ENCODE results near the gene OBSCN.

OBSCN gene

DNA sequence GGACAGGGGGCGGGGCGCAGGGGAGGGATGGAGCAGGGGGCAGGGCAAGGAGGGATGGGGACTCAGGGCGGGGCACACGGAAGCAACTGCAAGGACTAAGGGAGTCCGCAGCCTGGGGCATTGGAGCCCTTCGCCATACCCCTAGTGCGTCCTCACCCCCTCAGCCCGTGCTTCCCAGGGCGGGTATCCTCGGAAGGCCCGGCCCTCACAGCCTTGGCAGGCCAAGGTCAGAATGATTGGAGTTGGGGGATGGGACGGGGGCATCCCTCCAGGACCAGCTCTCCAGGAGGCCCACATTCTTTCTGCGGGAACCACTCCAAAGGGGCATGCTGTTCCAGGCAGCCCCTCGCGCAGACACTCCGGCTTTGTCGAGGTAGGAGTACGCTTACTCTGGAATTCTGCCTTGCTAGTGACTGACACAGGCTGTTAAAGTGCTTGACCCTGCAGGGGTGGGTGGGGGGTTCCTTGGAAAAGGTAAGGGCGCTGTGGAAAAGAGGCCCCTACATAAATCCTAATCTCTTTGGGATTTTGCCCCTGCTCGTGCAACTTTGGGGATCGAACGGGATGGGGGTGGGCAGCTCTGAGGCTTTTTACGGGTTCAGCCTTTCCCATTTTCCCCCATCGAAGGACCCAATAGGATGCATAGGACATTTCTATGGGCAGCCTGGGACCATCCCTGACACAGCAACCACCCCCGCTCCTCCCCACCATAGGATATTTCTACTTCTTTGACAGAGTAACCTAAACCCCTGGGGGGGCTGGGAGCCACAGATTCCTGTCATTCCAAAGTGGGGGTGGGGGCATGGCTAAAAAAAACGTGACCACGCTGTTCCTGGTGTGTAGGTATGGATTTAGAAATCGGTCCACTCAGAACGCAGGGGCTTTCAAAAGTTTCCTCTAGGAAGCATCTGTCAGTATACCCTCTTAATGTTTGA lies 199.5 kb downstream of the OBSCN start:
- DNase-seq: no peak

DNA sequence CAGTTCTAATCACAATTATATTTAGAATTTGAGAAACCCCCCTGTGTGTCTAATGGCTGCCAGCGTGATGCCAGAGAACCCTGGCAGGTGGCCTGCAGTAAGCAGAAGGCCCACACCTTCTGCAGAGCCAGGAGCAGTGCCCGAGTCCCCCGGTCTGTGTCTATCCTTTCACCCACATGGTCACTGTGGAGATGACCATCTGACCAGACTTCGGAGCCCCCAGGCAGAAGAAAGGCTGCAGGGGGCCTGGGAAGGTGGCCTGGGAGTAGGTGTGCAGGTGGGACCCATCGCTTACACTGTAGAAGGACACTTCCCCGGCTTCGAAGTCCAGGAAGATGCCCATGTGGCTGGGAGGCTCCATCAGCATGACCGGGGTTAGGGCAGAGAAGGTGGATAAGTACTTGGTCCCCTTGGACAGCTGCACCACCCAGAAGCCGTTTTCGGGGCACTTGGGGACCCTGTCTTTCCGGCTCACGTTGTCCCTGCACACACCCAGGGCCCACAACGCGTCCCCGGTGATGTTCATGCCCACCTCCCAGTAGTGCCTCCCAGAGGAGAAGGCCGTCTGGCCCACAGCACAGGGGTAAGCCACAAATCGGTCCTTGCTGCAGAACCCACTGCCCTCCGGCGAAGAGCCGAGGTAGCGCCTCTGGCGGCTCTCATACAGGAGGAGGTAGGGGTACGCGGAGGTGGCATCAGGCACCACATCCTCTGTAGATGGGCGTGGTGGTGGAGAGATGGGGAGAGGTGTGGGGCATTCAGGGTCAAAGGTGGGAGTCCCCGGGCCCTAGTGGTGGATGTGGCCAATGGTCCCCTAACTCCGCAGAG lies 200.4 kb downstream of the OBSCN start:
- no peak for DNase-seq

DNA sequence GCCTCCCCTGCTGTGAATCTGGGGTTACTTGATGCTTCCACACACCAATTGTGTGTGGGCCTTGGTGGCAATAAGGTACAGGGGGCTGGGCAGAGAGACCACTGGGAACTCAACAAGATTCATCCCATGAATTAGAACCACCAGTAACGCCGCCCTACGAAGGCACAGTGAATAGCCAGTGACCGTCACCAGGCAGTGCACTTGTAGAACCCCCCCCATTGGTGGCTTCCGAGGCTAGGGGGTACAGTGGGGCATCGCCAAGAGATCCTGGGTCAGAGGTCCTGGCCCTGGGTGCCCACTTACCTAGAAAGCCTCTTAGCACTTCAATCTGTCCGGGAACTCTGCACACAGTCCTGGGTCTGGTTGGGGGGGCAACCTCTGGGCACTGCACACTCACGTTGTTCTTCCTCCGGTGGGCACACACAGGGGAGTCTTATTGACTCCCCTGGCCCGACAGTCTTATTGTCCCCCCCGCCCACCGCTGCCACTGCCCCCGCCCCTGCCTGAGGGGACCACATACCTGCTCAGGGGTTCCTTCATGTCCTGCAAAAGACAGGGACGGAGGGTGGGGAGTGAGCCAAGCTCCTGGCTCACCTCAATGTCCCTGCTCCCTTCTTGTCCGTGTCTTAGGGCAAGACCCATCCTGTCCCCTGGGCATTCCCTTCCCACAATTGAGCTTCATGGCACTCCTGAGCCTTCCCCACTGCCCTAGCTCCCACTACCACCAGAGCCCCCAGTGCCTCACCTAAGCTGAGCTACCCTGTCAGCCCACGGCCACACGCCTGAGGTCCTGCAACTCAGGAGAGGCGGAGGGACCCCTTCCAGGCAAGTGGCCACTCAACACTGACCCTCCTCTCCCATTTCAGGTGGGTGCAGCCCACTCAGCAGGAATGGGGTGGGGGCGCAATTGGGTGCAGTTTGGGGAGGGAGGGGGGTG lies 201.3 kb downstream of the OBSCN start:
- no peak for DNase-seq

DNA sequence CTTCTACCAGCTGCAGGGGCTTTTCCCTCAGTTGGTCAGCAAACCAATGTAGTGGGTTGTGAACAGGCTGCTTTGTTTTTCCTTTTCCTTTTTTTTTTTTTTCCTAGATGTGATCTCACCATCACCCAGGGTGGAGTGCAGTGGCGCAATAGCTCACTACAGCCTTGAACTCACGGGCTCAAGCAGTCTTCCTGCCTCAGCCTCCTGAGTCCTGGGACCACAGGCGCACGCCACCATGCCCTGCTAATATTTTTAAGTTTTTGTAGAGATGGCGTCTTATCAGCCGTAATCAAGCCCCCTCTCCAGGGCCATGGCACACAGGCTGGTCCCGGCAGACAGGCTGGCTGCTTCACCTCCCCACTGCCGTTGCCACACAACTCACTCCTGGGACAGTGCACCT lies 202.2 kb downstream of the OBSCN start:
- DNase-seq: no peak

DNA sequence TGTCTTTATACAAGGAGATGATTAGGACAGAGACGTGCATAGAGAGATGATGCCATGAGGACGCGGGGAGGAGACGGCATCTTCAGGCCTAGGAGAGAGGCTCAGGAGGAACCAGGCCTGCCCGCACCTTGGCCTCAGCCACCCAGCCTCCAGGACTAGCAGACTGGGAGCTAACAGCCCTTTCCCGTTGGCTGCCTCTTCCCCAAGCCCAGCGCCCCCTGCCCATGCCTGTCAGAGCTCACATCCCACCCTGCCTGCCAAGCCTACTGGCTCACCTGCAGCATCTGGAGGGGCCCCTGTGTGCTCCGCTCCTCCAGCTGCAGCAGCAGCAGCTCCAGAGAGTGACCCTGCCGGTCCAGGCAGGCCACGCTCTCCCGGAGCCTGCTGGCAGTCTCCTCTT lies 202.8 kb downstream of the OBSCN start:
- DNase-seq: no peak

DNA sequence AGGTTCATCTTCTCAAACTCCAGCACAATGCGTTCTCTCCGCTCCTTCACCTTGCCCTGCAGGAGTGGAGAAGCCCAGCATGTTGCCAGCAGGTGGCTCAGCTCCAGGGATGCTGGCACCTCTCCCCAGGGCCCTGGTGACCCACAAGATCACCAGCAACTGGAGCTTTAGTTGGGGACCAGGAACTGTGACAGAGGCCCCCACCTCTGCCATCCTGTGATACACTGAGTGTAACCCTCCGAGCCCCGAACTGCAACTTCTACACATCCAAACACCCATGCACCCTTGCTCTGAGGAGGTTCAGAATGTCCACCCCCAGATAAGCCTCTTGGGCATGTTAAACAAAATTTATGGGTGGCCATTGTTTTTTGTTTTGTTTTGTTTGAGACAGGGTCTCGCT lies 203.3 kb downstream of the OBSCN start:
- no peak for DNase-seq

DNA sequence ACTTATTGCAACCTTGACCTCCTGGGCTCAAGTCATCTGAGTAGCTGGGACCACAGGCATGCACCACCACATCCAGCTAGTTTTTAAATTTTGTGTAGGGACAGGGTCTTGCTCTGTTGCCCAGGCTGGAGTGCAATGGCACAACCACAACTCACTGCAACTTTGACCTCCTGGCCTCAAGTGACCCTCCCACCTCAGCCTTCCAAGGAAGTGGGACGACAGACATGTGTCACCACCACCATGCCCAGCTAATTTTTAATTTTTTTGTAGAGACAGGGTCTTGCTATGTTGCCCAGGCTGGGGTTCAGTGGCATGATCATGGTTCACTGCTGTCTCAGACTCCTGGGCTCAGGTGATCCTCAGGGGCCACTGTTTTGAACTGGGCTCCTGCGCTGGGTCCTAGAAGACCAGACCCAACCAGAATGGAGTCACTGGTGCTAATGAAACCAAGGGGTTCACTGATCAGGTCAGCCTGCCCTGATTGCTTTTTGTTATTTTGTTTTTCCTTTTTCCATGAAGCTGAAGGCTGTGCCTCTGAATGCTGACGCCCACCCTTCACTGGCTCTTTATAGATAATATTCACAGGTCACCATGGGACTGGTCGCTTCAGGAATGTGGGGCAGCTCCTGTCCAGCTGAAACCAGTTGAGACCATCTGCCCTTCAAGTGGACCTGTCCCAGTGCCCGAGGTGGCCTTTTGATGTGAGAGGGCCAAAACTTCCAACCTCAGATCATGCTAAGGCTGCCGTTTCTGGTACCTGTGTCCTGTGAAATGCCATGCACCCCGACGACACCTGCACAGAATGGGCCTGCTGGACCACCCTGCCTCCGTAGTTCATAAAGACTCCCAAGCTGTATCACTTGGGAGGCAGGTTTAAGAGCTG lies 203.9 kb downstream of the OBSCN start:
- no peak for DNase-seq

DNA sequence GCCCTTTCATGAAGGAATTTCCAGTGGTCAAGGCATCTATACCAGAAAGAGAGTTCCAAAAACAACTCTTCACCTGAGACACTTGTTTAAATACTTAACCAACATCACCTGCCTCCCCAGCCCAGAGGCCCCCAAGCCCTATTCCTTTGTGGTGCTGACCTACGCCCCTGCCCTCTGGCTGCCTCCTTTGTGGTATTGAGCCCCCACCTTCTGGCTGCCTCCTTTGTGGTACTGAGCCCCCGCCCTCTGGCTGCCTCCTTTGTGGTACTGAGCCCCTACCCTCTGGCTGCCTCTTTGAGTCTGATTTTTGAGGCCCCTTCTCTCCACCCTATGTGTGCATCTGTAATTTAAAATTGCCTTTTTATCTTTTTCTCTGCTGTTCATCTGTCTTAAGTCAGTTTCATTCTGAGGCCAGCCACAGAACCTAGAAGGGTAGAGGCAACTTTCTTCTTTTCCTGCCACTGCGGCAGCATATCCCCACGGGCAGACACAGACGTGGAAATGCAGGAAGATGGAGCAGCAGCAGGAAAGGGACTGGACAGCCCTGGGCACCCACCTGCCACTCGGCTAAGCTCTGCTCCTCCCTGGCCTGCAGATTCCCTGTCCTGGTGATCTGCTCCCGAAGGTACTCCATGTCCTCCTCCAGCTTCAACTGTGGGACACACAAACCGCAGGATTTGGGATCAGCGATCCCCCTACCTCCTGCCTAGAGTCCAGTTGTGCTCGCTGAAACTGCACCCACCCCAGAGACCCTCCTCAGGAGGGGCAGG lies 205.6 kb downstream of the OBSCN start:
- no peak for DNase-seq

DNA sequence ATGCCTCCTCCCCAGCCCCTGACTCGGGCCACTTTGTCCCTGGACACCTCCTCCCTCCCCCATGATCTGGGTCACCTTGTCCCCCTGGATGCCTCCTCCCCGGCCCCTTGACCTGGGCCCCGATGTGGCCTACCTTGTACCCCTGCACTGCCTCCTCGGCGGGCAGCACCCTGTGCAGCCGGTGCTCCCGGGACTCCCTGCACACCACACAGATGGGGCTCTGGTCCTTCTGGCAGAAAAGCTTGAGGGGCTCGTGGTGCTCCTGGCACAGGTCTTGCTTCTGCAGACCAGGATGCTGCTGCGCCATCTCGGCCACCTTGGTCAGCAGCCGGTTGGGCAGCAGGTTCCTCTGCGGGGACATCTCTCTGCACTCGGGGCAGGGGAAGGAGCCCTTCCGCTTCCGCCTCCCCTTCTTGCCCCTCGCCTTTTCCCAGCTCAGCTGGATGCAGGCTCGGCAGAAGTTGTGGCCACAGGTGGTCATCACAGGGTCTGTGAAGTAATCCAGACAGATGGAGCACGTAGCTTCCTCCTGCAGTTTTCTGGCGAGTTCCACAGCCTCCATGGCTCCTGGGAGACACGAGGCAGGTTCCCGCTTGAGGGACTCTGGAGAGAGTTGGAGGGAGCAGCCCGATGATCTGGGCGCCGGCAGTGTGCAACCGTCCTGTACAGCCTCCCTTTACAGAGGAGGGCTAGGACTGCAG lies 206.8 kb downstream of the OBSCN start:
- no peak for DNase-seq

DNA sequence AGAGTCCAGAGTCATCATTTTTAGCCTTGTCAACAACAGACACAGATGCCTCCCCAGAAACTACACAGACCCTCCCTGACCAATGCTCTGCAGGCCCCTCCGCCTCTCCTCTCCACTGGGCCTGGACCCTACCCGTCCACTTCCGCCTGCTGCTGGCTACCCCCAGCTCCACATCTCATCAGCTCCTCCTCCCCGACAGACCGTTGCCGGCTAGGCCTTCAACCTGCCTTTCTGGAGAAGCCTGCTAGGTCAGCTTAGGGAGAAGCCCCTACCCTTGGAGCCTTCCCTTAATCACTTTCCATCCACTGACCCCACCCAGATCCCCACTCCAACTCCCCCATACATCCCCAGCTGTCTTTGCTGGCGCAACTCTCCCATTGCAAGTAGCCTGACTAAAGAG lies 207.4 kb downstream of the OBSCN start:
- DNase-seq: no peak

DNA sequence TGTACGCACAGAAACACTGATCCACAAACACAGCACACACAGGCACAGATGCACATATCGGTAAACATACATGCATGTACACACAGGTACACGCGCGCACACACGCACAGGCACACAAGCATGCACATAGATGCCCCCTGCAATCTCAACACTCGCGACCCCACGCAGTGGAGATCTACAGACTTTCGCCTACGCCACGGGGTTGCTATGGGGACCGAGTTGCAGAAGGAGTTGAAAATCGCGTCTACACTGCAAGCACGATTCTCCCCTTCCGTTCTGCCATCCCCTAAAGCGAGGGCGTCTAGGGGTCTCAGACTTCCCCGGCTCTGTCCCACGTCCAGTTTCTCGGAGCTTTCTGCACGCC lies 208.0 kb downstream of the OBSCN start:
- DNase-seq: no peak

DNA sequence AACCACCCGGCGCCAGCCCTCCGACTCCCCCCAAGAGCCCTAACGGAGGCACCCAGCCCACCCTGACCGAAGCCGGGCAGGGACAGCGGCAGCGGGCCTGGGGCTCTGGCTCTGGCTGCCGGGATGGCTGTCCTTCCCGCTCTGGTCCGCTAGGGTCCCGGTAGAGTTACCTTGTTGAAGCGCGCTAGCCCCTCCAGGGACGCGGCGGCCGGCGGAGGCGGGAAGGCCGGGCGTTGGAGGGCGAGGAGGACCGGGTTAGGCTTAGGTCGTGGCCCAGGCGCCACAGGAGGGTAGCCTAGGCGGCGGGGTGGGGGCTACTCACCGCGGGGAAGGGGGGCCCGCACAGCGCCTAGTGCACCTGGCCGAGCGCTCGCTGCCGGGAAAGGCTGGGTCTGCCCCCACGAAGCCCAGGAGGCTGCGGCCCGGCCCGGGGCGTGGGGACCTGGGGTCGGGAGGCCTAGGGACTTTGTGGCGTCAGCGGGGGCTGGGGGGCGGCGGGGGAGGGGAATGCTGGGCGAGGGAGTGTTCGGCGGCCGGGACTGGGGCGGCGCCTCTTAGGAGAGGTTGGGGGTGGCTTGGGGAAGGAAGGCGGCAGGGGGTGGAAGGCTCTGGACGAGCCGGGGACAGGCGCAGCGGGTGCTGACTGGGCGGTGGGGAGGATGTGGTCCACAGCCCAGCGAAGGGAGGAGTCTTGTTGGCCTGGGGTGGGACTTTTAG lies 208.5 kb downstream of the OBSCN start, which contains the start of gene TRIM17:
TSS of gene TRIM17 (minus strand) at position 645 of the 717 bp plus-strand sequence. CDS start 1,789 bp downstream, outside the sequence.
- DNase-seq: peak; percentile 47

DNA sequence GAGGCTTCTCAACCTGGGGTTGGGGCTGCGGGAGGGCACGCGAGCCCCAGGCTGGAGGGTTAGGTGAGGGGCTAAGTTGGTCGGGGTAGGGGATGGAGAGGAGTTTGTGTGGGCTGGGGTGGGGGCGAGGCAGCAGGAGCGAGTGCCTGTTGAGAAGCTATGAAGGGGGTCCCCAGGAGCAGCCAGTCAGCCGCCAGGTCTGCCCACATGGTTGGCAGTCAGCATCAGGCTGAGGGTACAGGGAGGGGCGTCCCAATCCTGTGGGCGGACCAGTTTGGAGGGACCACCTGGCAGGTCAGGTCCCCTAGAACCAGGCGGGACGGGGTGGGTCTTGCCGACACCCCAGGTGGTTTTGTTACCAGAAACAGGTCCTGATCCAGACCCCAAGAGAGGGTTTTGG lies 209.2 kb downstream of the OBSCN start:
- DNase-seq: no peak

DNA sequence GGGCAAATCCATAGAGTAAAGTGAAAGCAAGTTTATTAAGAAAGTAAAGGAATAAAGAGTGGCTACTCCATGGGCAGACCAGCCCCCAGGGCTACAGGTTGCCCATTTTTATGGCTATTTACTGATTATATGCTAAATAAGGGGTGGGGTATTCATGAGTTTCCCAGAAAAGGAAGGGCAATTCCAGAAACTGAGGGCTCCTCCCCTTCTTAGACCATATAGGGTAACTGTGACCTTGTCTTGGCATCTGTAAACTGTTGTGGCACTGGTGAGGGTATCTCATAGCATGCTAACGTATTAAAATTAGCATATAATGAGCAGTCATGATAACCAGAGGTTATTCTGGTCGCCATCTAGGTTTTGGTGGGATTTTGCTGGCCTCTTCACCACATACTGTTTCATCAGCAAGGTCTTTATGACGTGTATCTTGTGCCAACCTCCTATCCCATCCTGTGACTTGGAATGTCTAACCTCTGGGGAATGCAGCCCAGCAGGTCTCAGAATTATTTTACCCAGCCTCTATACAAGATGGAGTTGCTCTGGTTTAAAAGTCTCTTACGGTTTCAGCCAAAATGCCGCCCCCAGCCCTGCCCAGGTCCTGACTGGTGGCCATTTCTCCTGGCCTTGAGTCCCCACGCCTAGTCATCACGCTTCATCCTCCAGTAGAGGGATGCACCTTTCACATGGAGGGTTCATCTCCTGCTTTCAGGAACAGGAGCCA lies 209.8 kb downstream of the OBSCN start:
- DNase-seq: no peak

DNA sequence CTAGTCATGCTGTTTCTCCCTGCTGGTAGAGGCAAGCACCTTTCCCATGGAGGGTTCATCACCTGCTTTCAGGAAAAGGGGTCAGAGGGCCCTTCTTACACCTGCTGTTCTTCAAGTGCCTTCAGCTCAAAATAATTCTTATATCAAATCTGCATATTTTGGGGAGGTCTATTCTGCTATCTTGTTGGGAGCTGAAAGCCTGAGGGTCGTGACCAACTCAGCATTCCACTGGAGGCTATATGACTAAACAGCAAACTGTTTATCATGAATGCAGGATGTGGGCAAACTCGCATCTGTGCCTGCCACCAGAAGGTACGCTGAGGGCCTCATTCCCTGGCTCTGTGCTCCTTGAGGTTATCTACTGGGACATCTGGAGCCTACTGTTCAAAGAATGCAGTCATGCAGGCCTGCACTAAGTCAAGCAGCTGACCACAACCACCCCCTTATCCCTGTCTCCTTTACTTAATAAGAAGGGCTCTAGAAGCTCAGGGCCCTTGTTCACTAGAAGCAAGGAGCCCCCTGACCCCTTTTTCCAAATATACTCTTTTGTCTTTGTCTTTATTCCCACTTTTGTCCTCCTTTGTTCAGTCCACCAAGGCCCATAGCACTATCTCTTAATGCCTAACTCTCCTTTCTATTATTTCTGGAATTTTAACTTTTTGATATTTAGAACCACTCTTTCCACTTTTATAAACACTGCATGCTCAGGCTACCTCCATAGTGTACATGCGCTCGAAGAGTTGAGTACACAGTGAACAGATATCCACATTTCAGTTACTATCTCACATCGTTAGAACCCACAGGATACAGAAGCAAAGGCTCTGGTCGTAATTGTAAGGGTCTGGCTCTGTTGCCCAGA lies 213.4 kb downstream of the OBSCN start:
- no peak for DNase-seq

DNA sequence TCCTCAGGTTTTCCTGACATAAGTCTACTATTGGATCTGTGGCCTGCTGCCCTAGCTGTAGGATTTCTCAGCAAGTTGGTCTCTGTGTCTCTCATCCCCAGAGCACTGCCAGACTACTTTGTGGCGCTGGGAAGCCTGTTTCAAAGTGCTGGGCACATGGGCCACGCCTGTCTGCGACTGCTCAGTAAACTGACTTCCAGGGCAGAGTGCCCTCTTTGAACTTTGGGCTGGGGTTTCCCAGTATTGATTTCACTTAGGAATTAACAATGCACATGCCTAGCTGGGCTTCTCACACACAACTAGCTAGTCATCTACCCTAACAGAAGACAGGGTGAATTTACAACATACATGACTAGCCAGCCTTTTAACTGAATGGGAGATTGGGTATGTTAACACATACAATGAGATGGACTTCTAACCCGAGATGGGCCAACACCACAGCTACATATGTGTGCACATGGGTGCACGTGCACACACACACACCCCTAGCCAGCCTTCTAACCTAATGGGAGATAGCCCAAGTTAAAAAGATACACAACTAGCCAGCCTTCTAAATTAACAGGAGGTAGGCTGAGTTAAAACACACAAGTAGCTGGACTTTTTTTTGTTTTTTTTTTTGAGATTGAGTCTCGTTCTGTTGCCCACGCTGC lies 215.7 kb downstream of the OBSCN start:
- no peak for DNase-seq

All from activated naive CD4-positive, alpha-beta T cell treated with Interleukin-2 at 50 U/mL for 16 hours (primary cell).